Measurements from ENCODE around the gene THSD4.

DNA sequence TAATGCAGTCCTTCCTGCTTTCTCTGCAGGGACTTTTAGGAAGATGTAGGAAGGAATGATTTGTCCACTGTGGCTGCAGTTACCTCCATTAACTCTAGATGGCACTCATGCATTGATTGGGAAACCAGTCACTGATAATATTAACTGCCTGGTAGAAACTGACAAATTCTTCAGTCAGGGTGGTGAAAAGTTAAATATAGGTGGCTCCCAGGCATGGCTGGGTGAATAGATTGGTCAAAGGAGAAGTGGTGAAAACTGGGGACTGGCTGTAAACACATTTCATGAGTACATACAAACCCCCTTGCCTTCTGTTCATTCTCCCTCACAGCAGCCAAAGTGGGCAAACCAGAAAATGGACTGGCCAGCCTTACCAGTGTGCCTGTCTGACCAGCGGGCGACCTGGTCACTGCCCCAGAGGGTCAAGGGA is 333.4 kb downstream of the THSD4 start:
- TF ChIP-seq EZH2 (IDR thresholded peaks at IDR 0.05; ENCODE audit: insufficient read depth, low read length) = no peak
- TF ChIP-seq, protein P1, sequence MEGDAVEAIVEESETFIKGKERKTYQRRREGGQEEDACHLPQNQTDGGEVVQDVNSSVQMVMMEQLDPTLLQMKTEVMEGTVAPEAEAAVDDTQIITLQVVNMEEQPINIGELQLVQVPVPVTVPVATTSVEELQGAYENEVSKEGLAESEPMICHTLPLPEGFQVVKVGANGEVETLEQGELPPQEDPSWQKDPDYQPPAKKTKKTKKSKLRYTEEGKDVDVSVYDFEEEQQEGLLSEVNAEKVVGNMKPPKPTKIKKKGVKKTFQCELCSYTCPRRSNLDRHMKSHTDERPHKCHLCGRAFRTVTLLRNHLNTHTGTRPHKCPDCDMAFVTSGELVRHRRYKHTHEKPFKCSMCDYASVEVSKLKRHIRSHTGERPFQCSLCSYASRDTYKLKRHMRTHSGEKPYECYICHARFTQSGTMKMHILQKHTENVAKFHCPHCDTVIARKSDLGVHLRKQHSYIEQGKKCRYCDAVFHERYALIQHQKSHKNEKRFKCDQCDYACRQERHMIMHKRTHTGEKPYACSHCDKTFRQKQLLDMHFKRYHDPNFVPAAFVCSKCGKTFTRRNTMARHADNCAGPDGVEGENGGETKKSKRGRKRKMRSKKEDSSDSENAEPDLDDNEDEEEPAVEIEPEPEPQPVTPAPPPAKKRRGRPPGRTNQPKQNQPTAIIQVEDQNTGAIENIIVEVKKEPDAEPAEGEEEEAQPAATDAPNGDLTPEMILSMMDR (IDR thresholded peaks at IDR 0.05; ENCODE audit: insufficient read depth, low read depth, low read length) = peak; percentile 95
